ENCODE data around the gene ADAT3.

ADAT3 gene

GRCh38 chr19:1906985-1907562 lies 1.9 kb downstream of the ADAT3 start:
- Histone ChIP-seq H3K9me3 (replicated peaks; ENCODE audit: insufficient read depth, low read length) (no peaks in the 10 kb centered on the region), H3K9ac (ENCODE audit: low read length) (no peak overlapping the region), H4K20me1 (ENCODE audit: insufficient read depth, low read length) (no peaks in the 10 kb centered on the region), H3K4me3 (ENCODE audit: low read length) (no peak overlapping the region), H3K27ac (ENCODE audit: low read length) (no peak overlapping the region), H3K9me2 (replicated peaks; ENCODE audit: insufficient read depth, low read length) (no peaks in the 10 kb centered on the region), H3K4me2 (ENCODE audit: low read depth, low read length) (no peak overlapping the region), H3K36me3 (replicated peaks; ENCODE audit: insufficient read depth, low read length) (no peaks in the 10 kb centered on the region), H3K27me3 (replicated peaks; ENCODE audit: insufficient read depth, low read length) (no peaks in the 10 kb centered on the region), H3F3A (ENCODE audit: insufficient read depth, low read length) (peaks cover 29% of the 10 kb centered on the region), H3K79me2 (ENCODE audit: low read length) (peaks cover 66% of the 10 kb centered on the region), H2AFZ (ENCODE audit: low read length) (no peak overlapping the region), H3K4me1 (ENCODE audit: low read length) (peaks cover 25% of the 10 kb centered on the region)
- DNase-seq: no peak
- TF ChIP-seq EZH2 (optimal IDR thresholded peaks at IDR 0.05; ENCODE audit: low read depth, low read length) (no peak), EZH2phosphoT487 (IDR thresholded peaks at IDR 0.05; ENCODE audit: low read length) (no peak), CTCF (IDR thresholded peaks at IDR 0.05; ENCODE audit: low read length) (no peak)

- Histone ChIP-seq H3K27me3 (replicated peaks; ENCODE audit: insufficient read depth, low read length) (no peaks in the 10 kb centered on the region), H3K79me2 (ENCODE audit: low read length) (peaks cover 71% of the 10 kb centered on the region), H4K20me1 (ENCODE audit: insufficient read depth, low read length) (no peaks in the 10 kb centered on the region), H3K4me3 (ENCODE audit: low read length) (no peak overlapping the region), H3K4me1 (ENCODE audit: low read length) (peaks cover 23% of the 10 kb centered on the region), H3K9me3 (replicated peaks; ENCODE audit: insufficient read depth, low read length) (no peaks in the 10 kb centered on the region), H3K36me3 (replicated peaks; ENCODE audit: insufficient read depth, low read length) (no peaks in the 10 kb centered on the region), H3F3A (ENCODE audit: insufficient read depth, low read length) (peaks cover 27% of the 10 kb centered on the region), H3K4me2 (ENCODE audit: low read depth, low read length) (no peak overlapping the region), H3K27ac (ENCODE audit: low read length) (no peak overlapping the region), H3K9ac (ENCODE audit: low read length) (no peak overlapping the region), H3K9me2 (replicated peaks; ENCODE audit: insufficient read depth, low read length) (no peaks in the 10 kb centered on the region), H2AFZ (ENCODE audit: low read length) (no peak overlapping the region)
- TF ChIP-seq EZH2 (optimal IDR thresholded peaks at IDR 0.05; ENCODE audit: low read depth, low read length) (no peak), CTCF (IDR thresholded peaks at IDR 0.05; ENCODE audit: low read length) (no peak), EZH2phosphoT487 (IDR thresholded peaks at IDR 0.05; ENCODE audit: low read length) (no peak)
- no peak for DNase-seq
These were observed 2.6 kb downstream of the ADAT3 start for GRCh38 chr19:1907563-1908363.

GRCh38 chr19:1908364-1908678 lies 3.1 kb downstream of the ADAT3 start:
- Histone ChIP-seq H3K4me2 (ENCODE audit: low read depth, low read length) (no peak overlapping the region), H3K36me3 (replicated peaks; ENCODE audit: insufficient read depth, low read length) (0 out of 2 replicates have a peak, but pooled peaks cover 2% of the 10 kb centered on the region), H3K27ac (ENCODE audit: low read length) (no peak overlapping the region), H3K9me2 (replicated peaks; ENCODE audit: insufficient read depth, low read length) (no peaks in the 10 kb centered on the region), H2AFZ (ENCODE audit: low read length) (no peak overlapping the region), H3F3A (ENCODE audit: insufficient read depth, low read length) (peaks cover 22% of the 10 kb centered on the region), H3K9me3 (replicated peaks; ENCODE audit: insufficient read depth, low read length) (no peaks in the 10 kb centered on the region), H3K4me1 (ENCODE audit: low read length) (peaks cover 18% of the 10 kb centered on the region), H3K79me2 (ENCODE audit: low read length) (peaks cover 77% of the 10 kb centered on the region), H3K4me3 (ENCODE audit: low read length) (no peak overlapping the region), H3K9ac (ENCODE audit: low read length) (no peak overlapping the region), H3K27me3 (replicated peaks; ENCODE audit: insufficient read depth, low read length) (no peaks in the 10 kb centered on the region), H4K20me1 (ENCODE audit: insufficient read depth, low read length) (no peaks in the 10 kb centered on the region)
- DNase-seq: no peak
- TF ChIP-seq CTCF (IDR thresholded peaks at IDR 0.05; ENCODE audit: low read length) (no peak), EZH2phosphoT487 (IDR thresholded peaks at IDR 0.05; ENCODE audit: low read length) (no peak), EZH2 (optimal IDR thresholded peaks at IDR 0.05; ENCODE audit: low read depth, low read length) (no peak)
